Nephron (organoid): Measurements from ENCODE around the gene SLC16A1.
A peak's percentile ranks its signal among the peaks of the same experiment; 100 is the strongest.

Experiments used
- H3K27ac Mint-ChIP-seq, 3 experiments: 2 replicates each; pipeline ENCODE4 v1.8.0; 2020; ENCODE audit warnings: mixed read lengths in 3 of 3, mild to moderate bottlenecking in 2 of 3, moderate library complexity in 1 of 3
- H3K27me3 Mint-ChIP-seq: 2 replicates; pipeline ENCODE4 v1.8.0; 2021; ENCODE audit warnings: low read depth, mild to moderate bottlenecking, moderate library complexity, mixed read lengths
- H3K36me3 Mint-ChIP-seq: 2 replicates; pipeline ENCODE4 v1.8.0; 2020; ENCODE audit warnings: low read depth, mixed read lengths
- H3K4me1 Mint-ChIP-seq: 2 replicates; pipeline ENCODE4 v1.8.0; 2020; ENCODE audit warnings: mixed read lengths
- H3K4me3 Mint-ChIP-seq, 3 experiments: 2 replicates each; pipeline ENCODE4 v1.8.0; 2020; ENCODE audit warnings: mild to moderate bottlenecking in 3 of 3, mixed read lengths in 3 of 3, moderate library complexity in 2 of 3
- H3K9me3 Mint-ChIP-seq: 2 replicates; pipeline ENCODE4 v1.8.0; 2020; ENCODE audit warnings: mixed read lengths
- CTCF ChIP-seq, 3 experiments: fragments of 200-600 bp; sonication (generic); IDR thresholded peaks; one replicate each; pipeline ENCODE4 v1.5.0; 2021; ENCODE audit warnings: antibody characterized with exemption in 3 of 3; ENCODE audit not compliant: unreplicated experiment in 3 of 3

SLC16A1 gene

GRCh38 chr1:112954017-112954650, 1.9 kb downstream of the SLC16A1 start:
- Mint-ChIP-seq H3K4me3 (peak overlapping the region; percentile 98 to 99 (median 99)), H3K36me3 (peaks cover 12% of the 10 kb centered on the region), H3K27ac (peak overlapping the region; percentile 83 to 95 (median 94)), H3K9me3 (no peaks in the 10 kb centered on the region), H3K4me1 (peaks cover 39% of the 10 kb centered on the region), H3K27me3 (no peaks in the 10 kb centered on the region)
- TF ChIP-seq CTCF (IDR thresholded peaks at IDR 0.05; ENCODE audit: unreplicated experiment in 3 of 3) = no peak

- peaks cover 25% of the 10 kb centered on the region for H3K4me1 Mint-ChIP-seq
- H3K9me3 Mint-ChIP-seq = no peaks in the 10 kb centered on the region
- peaks cover 18% of the 10 kb centered on the region for H3K36me3 Mint-ChIP-seq
- no peak overlapping the region for H3K27ac Mint-ChIP-seq
- H3K27me3 Mint-ChIP-seq = no peaks in the 10 kb centered on the region
- no peak overlapping the region for H3K4me3 Mint-ChIP-seq
- no peak for TF ChIP-seq CTCF (IDR thresholded peaks at IDR 0.05; ENCODE audit: unreplicated experiment in 3 of 3)
Measured at GRCh38 chr1:112950426-112950825, 5.6 kb downstream of the SLC16A1 start.

GRCh38 chr1:112946683-112947082, 9.3 kb downstream of the SLC16A1 start:
- no peak for TF ChIP-seq CTCF (IDR thresholded peaks at IDR 0.05; ENCODE audit: unreplicated experiment in 3 of 3)
- Mint-ChIP-seq H3K9me3 (no peaks in the 10 kb centered on the region), H3K4me3 (no peak overlapping the region), H3K36me3 (peaks cover 25% of the 10 kb centered on the region), H3K27ac (no peak overlapping the region), H3K27me3 (no peaks in the 10 kb centered on the region), H3K4me1 (no peaks in the 10 kb centered on the region)

- TF ChIP-seq CTCF (IDR thresholded peaks at IDR 0.05; ENCODE audit: unreplicated experiment in 3 of 3) = no peak
- Mint-ChIP-seq H3K27ac (peak overlapping the region in 1 of 3 experiments; percentile 65), H3K4me3 (no peak overlapping the region), H3K9me3 (no peaks in the 10 kb centered on the region), H3K4me1 (peaks cover 27% of the 10 kb centered on the region), H3K36me3 (peaks cover 18% of the 10 kb centered on the region), H3K27me3 (no peaks in the 10 kb centered on the region)
Measured at GRCh38 chr1:112939810-112940209, 16.2 kb downstream of the SLC16A1 start.

- H3K9me3 Mint-ChIP-seq = no peaks in the 10 kb centered on the region
- H3K4me3 Mint-ChIP-seq = no peak overlapping the region
- H3K27ac Mint-ChIP-seq = peak overlapping the region; percentile 36 to 81 (median 60)
- no peak for TF ChIP-seq CTCF (IDR thresholded peaks at IDR 0.05; ENCODE audit: unreplicated experiment in 3 of 3)
- H3K4me1 Mint-ChIP-seq = peaks cover 34% of the 10 kb centered on the region
- H3K27me3 Mint-ChIP-seq = no peaks in the 10 kb centered on the region
- H3K36me3 Mint-ChIP-seq = peaks cover 9% of the 10 kb centered on the region
Measured at GRCh38 chr1:112938210-112938609, 17.8 kb downstream of the SLC16A1 start.

GRCh38 chr1:112937495-112937894, 18.5 kb downstream of the SLC16A1 start:
- H3K9me3 Mint-ChIP-seq = no peaks in the 10 kb centered on the region
- H3K27me3 Mint-ChIP-seq = no peaks in the 10 kb centered on the region
- H3K27ac Mint-ChIP-seq = peak overlapping the region; percentile 36 to 81 (median 60)
- H3K4me3 Mint-ChIP-seq = no peak overlapping the region
- peaks cover 34% of the 10 kb centered on the region for H3K4me1 Mint-ChIP-seq
- TF ChIP-seq CTCF (IDR thresholded peaks at IDR 0.05; ENCODE audit: unreplicated experiment in 3 of 3) = no peak
- H3K36me3 Mint-ChIP-seq = peaks cover 4% of the 10 kb centered on the region
